NCI-H226 (cell line): ENCODE data around the gene DMWD.
"Not testable (repeated sequence)": the region's sequence is repeated elsewhere in the genome, so short reads cannot be mapped to it uniquely, and the experiment has no call there.

ENCODE experiments used
- DNase-seq: peaks from one replicate; pipeline ENCODE4 v3.0.0-alpha.2; 2015

The DMWD gene

GRCh38 chr19:45815481-45816216, 23.0 kb upstream of the DMWD start:
- DNase-seq = no peak

DNA sequence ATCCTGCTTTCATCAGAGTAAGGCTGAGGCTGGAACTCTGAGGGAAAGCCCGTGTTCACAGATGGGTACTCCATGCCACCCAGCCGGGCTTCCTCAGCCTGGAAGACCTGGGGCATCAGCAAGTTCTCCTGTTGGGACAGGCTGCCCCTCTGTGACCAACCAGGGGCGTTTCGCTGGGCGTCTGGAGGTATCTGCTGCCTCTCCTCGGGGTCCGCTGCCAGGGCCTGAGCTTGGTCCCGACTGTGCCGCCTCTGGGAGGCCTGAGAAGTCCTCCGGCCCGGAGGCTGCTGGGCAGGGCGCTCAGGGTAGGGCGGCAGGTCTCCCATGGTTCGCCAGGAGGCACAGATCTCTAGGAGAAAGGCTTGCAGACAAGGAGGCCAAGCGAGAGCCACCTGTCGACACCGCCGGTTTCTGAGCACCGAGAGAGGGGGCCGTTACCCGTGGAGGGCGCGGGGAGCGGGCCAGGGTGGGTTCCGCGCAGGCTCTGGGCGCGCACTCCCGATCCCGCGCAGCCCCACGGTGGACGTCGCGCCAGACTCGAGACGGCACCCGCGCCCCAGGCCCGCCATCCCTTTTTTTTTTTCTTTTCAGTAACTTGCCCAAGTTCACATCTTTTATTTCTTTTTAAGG, 22.3 kb upstream of the DMWD start, which contains the start of gene RSPH6A:
TSS of gene RSPH6A (minus strand) at position 458 of the 630 bp plus-strand sequence. CDS start at position 326, 132 bp downstream.
- DNase-seq = no peak

- no peak for DNase-seq
Measured at GRCh38 chr19:45814166-45814780, 21.6 kb upstream of the DMWD start.

- DNase-seq = no peak
Measured at GRCh38 chr19:45812297-45812696, 19.7 kb upstream of the DMWD start.

GRCh38 chr19:45809643-45810159, 17.1 kb upstream of the DMWD start:
- DNase-seq = peak; percentile 38

DNA sequence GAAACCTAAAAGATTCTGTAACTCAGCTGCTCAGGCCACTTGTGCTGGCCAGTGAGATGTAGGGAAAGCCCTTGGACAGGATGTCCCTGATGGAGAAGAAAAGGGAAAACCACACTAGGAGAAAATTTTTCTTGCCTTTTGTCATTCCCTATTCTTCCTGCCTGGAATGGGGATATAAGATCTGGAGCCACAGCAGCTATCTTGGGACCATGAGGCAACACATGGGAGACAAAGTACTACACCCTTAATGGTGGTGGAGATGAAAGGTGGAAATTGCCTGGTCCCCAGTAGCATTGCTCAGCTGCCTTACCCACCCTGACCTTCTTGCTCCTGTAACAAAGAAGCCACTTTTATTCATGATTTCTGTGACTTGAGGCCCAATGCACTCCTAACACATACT, 13.1 kb upstream of the DMWD start:
- no peak for DNase-seq

- no peak for DNase-seq
Measured at GRCh38 chr19:45804959-45805230, 12.2 kb upstream of the DMWD start.

GRCh38 chr19:45804140-45804958, 11.7 kb upstream of the DMWD start:
- DNase-seq = no peak

DNA sequence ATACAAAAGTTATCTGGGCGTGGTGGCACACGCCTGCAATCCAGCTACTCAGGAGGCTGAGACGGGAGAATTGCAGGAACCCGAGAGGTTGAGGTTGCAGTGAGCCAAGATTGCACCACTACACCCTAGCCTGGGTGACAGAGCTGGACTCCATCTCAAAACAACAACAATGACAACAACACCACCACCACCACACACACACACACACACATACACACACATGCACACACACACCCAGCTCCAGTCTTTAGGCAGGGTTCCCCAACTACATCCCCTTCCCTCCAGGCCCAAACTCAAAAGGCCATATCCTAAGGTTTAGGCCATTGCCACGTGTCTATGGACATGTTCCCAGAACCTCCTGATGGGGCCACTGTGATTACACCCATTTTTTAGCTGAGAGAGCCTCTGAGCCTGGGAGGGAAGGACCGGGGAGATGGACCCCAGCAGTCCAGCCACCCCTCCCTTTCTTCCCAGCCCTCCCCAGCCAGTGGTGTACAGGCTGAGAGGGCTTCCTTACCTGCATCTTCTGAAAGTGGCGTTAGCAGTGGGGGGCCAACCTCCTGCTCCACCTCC, 9.0 kb upstream of the DMWD start:
- DNase-seq = no peak

GRCh38 chr19:45800070-45800553, 7.5 kb upstream of the DMWD start:
- peak; percentile 69 for DNase-seq

- DNase-seq = not testable (repeated sequence)
Measured at GRCh38 chr19:45799541-45799940, 6.9 kb upstream of the DMWD start.

DNA sequence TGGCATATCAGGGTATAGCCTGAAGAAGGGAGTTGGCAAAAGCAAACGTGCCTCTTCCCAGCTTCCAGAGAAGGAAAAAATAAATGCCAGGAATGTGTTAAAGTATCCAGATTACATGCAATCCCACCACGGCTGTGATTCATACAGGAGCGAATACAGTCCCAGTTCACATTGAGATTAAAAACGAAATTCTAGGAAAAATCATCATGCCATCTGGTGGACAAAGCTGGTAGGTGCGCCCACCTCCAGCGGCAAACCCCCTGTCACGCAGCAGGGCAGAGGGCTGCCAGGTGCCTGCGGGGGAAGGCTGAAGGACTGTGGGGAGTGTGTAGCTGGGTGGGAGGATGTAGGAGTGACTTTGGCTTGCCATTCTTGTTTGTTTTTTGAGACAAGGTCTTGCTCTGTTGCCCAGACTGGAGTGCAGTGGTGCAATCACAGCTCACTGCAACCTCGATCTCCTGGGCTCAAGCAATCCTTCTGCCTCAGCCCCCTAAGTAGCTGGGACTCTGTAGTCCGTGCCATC, 6.4 kb upstream of the DMWD start:
- peak; percentile 80 for DNase-seq

- no peak for DNase-seq
Measured at GRCh38 chr19:45794627-45795026, 2.0 kb upstream of the DMWD start.

GRCh38 chr19:45793876-45794275, 1.2 kb upstream of the DMWD start:
- DNase-seq = no peak

DNA sequence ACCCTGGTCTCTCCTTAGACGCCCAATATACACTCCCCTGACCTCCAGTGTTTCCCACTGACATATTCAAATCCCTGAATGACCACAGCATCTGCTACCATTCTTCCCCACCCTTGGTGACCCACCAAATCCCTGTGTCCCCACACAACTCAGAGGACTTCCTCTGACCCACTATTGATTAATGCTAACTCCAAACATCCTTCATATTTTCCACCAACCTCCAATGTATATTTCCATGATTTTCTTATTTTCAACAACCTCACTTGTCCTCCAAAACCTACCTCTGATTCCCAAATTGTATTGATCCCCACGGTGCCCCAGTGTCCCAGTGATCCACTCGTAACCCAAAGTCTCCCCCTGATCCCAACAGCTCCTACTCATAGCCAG, 526 bp upstream of the DMWD start:
- no peak for DNase-seq

DNA sequence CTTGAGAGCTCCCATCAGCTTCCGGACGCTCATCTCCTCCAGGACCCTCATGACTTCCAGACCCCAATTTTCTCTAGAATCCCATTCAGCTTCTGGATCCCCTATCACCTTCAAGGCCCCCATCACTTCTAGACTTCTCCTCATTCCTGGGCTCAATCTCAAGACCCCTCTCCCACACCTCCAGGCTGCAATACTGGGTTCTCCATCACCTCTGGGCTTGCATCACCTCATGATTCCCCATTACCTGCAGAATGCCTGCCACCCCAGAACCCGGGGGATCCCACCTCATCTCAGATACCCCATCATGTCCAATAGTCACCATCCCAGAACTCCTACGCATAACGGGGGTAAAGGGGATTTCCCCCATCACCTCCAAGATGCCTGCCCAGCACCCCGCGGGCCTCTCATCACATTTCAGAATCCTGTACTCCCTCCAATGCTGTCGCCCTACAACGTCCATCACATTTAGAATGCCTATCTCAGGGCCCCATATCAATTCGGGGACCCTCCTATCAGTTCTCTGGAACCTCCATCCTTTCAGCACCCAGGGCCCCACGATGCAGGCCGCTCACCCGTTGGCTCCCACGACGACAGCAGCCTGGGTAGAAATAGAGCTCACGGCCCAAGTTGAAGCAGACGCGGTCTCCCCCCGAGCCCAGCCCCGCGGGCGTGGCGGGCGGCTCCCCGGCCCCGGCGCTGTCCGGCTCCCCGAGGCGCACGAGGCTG, 738 bp downstream of the DMWD start:
- no peak for DNase-seq

DNA sequence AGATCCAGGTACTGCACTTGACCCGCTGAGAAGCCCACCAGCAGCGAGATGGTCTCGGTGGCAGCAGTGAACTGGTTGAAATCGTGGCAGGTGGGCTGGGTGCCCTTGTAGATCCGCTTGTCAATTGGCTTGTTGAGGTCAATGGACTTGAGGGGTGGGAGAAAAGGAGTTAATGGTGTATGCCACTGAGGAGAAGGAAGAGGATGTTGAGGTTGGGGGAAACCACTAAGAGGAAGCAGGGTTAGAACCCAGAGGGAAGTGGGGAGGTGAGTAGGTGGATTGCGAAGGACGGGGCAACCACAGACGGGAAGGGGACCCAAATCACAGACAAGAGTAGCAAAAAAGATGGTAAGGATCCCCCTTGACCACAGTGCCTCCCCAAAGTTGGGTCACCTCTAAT, 1.7 kb downstream of the DMWD start:
- no peak for DNase-seq

GRCh38 chr19:45789035-45789786, 3.4 kb downstream of the DMWD start:
- DNase-seq = no peak

DNA sequence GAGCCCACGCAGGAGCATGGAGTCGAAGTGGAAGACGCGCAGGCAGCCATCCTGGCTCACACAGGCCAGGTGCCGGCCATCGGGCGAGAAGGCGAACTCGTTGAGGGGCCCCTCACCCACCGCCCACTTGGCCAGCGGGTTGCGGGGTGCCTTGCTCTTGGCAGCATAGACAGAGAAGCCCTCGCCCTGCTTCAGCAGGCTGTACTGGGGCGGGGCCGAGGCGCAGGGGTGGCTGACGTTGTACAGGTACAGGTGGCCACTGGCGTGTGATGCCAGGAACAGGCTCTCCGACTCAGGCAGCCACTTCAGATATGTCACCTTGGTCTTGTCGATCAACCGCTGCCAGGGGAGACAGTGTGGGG, 6.1 kb downstream of the DMWD start:
- DNase-seq = no peak

DNA sequence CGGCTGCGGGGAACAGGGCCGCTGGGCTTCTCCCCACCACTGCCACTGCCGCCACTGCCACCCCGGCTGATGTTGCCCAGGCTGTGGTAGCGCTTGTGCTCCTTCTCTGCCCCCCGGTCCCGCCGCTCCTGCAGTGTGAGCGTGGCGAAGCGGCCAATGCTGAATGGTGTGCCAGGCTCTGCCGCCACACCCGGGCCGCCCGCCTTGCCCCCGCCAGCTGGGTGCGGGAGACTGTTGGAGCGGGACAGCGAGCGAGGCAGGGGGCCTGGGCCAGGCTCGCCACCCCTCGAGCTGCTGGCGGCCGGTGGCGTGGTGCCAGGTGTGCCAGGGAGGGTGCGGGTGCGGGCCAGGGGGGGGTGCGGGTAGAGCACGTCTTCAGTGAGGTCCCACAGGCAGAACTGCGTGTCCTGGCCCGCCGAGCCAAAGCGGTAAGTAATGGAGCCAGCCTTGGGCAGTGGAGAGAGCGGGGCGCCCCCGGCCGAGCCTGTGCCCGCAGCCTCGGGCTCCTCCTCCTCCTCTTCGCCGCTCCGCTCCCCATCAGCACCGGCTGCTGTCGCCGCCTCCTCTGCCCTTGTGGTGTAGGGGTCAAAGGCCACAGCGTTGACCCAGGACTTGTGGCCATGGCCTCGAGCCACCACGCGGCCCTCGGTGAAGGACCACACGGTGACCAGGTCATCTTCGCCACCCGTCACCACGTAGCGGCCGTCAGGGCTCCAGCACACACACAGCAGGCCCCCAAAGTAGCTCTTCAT, 6.7 kb downstream of the DMWD start:
- no peak for DNase-seq
